ENCODE data around the gene UBL3.

GRCh38 chr13:29722415-29722814, 128.0 kb downstream of the UBL3 start:
- TF ChIP-seq CTCF (IDR thresholded peaks at IDR 0.05) (no peak), POLR2A (IDR thresholded peaks at IDR 0.05) (no peak)
